Measurements from ENCODE around the gene PSENEN.

DNA sequence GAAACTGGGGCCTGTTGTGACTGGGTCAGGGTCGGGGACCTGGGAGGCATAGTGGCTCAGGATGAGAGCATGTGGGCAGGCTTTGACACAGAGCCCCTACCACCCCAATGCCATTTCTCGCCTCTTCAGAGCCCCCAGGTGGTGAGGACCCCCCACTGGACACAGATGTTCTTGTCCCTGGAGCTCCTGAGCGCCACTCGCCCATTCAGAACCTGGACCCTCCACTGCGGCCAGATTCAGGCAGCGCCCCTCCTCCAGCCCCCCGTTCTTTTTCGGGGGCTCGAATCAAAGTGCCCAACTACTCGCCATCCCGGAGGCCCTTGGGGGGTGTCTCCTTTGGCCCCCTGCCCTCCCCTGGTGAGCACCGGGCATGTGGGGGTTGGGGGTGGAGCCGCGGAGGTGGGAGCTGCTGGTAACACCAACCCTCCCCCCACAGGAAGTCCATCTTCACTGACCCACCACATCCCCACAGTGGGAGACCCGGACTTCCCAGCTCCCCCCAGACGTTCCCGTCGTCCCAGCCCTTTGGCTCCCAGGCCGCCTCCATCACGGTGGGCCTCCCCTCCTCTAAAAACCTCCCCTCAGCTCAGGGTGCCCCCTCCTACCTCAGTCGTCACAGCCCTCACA, 13.6 kb upstream of the PSENEN start:
- no peak for TF ChIP-seq EP300 (IDR thresholded peaks at IDR 0.05; ENCODE audit: borderline replicate concordance in 1 of 2, low read depth in 2 of 2, low read length in 2 of 2)
- TF ChIP-seq, protein P1, sequence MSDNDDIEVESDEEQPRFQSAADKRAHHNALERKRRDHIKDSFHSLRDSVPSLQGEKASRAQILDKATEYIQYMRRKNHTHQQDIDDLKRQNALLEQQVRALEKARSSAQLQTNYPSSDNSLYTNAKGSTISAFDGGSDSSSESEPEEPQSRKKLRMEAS (IDR thresholded peaks at IDR 0.05), result no peak
- no peak for TF ChIP-seq POLR2A (IDR thresholded peaks at IDR 0.05; ENCODE audit: control extremely low read depth in 1 of 2, low read depth in 2 of 2, low read length in 2 of 2)

Data from H1 (cell line).